ACC112 (cell line): ENCODE measurements around the gene RBM47.
A peak's percentile ranks its signal among the peaks of the same experiment; 100 is the strongest.

Experiments
- H2AFZ ChIP-seq: fragments of 200-600 bp; sonication (generic); one replicate; pipeline ENCODE4 v1.6.0; 2017; ENCODE audit warnings: antibody characterized with exemption, low read length; ENCODE audit not compliant: unreplicated experiment
- H3K27ac ChIP-seq: fragments of 200-600 bp; sonication (generic); 2 replicates; pipeline ENCODE4 v1.5.1; 2014; ENCODE audit warnings: low read depth, mild to moderate bottlenecking, antibody characterized with exemption, low read length, moderate library complexity
- H3K27me3 ChIP-seq: fragments of 200-600 bp; sonication (generic); 2 replicates; pipeline ENCODE4 v1.6.1; 2014; ENCODE audit warnings: mild to moderate bottlenecking, antibody characterized with exemption, low read length, moderate library complexity, mixed read lengths; ENCODE audit not compliant: insufficient read depth
- H3K36me3 ChIP-seq: fragments of 200-600 bp; sonication (generic); 2 replicates; pipeline ENCODE4 v1.6.1; 2016; ENCODE audit warnings: mild to moderate bottlenecking, antibody characterized with exemption, low read length, moderate library complexity, mixed read lengths; ENCODE audit not compliant: insufficient read depth
- H3K4me1 ChIP-seq: fragments of 200-600 bp; sonication (generic); one replicate; pipeline ENCODE4 v1.6.1; 2016; ENCODE audit warnings: low read length, mixed read lengths; ENCODE audit not compliant: insufficient read depth, unreplicated experiment, control insufficient read depth
- H3K4me3 ChIP-seq: fragments of 200-600 bp; sonication (generic); 2 replicates; pipeline ENCODE4 v1.5.1; 2014; ENCODE audit warnings: mild to moderate bottlenecking, low read depth, low read length
- H3K79me2 ChIP-seq: fragments of 200-600 bp; sonication (generic); one replicate; pipeline ENCODE4 v1.6.0; 2016; ENCODE audit warnings: low read length; ENCODE audit not compliant: control insufficient read depth, unreplicated experiment, insufficient read depth

RBM47 gene

GRCh38 chr4:40586729-40587128, 42.9 kb downstream of the RBM47 start:
- peaks cover 19% of the 10 kb centered on the region for H3K4me1 ChIP-seq
- H2AFZ ChIP-seq, result no peak overlapping the region
- no peaks in the 10 kb centered on the region for H3K27me3 ChIP-seq
- no peaks in the 10 kb centered on the region for H3K36me3 ChIP-seq
- no peak overlapping the region for H3K4me3 ChIP-seq
- H3K79me2 ChIP-seq, result no peaks in the 10 kb centered on the region
- no peak overlapping the region for H3K27ac ChIP-seq

DNA sequence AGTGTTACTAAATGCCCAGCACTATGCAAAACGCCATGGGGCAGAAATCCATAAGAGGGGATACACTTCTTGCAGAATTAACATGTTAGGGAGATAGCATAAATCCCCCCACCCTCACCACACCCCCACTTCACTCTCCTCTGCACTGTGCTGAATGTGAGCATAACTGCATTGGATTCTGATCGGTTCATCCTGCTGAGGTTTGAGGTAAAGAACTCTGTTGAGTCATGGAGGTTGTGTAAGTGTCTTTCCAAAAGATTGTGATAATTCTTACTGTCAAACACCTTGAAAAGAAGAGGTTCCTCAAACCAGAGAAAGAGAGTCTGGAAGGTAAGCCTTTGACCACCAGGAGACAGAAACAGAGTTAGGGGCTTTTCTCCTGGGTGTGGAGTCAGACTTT, 43.6 kb downstream of the RBM47 start:
- Histone ChIP-seq H3K27me3 (no peaks in the 10 kb centered on the region), H2AFZ (no peak overlapping the region), H3K36me3 (no peaks in the 10 kb centered on the region), H3K4me3 (no peak overlapping the region), H3K27ac (no peak overlapping the region), H3K4me1 (peaks cover 19% of the 10 kb centered on the region), H3K79me2 (no peaks in the 10 kb centered on the region)

- peaks cover 19% of the 10 kb centered on the region for H3K4me1 ChIP-seq
- no peak overlapping the region for H2AFZ ChIP-seq
- no peaks in the 10 kb centered on the region for H3K36me3 ChIP-seq
- no peaks in the 10 kb centered on the region for H3K79me2 ChIP-seq
- no peak overlapping the region for H3K27ac ChIP-seq
- no peaks in the 10 kb centered on the region for H3K27me3 ChIP-seq
- no peak overlapping the region for H3K4me3 ChIP-seq
These were observed 44.4 kb downstream of the RBM47 start for GRCh38 chr4:40585201-40585799.

DNA sequence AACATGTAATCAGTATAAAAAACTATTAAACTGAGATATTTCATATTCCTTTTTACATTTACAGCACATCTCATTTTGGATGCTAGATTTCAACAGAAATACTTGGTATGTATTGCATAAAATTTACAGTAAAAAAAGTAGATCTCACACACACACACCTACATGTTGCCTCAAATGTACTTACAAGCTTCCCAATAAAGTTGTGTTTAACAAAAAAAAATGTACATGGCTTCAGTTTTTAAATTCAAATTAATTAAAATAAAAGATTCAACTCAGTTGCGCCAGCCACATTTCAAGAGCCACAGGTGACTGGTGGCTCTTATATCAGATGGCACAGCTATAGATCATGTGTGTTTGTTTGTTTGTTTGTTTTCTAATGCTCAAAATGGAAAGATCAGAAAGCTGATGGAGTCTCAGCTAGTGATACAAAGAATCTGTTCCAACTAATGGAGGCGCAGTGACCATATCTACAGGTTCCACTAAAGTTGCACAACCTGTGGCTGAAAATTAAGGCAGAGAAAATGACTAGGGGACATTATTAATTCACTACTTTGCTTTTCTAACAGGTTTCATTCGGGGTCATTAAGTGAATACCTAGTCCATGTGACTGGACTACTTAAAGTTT, 45.0 kb downstream of the RBM47 start:
- Histone ChIP-seq H3K4me1 (peaks cover 19% of the 10 kb centered on the region), H3K4me3 (no peak overlapping the region), H3K36me3 (no peaks in the 10 kb centered on the region), H3K79me2 (no peaks in the 10 kb centered on the region), H3K27ac (no peak overlapping the region), H2AFZ (no peak overlapping the region), H3K27me3 (no peaks in the 10 kb centered on the region)

GRCh38 chr4:40583850-40584439, 45.7 kb downstream of the RBM47 start:
- Histone ChIP-seq H2AFZ (no peak overlapping the region), H3K4me1 (peaks cover 19% of the 10 kb centered on the region), H3K27me3 (no peaks in the 10 kb centered on the region), H3K79me2 (no peaks in the 10 kb centered on the region), H3K27ac (no peak overlapping the region), H3K4me3 (no peak overlapping the region), H3K36me3 (no peaks in the 10 kb centered on the region)

- no peak overlapping the region for H3K27ac ChIP-seq
- no peaks in the 10 kb centered on the region for H3K79me2 ChIP-seq
- no peaks in the 10 kb centered on the region for H3K36me3 ChIP-seq
These were observed 47.3 kb downstream of the RBM47 start for GRCh38 chr4:40582413-40582812.

DNA sequence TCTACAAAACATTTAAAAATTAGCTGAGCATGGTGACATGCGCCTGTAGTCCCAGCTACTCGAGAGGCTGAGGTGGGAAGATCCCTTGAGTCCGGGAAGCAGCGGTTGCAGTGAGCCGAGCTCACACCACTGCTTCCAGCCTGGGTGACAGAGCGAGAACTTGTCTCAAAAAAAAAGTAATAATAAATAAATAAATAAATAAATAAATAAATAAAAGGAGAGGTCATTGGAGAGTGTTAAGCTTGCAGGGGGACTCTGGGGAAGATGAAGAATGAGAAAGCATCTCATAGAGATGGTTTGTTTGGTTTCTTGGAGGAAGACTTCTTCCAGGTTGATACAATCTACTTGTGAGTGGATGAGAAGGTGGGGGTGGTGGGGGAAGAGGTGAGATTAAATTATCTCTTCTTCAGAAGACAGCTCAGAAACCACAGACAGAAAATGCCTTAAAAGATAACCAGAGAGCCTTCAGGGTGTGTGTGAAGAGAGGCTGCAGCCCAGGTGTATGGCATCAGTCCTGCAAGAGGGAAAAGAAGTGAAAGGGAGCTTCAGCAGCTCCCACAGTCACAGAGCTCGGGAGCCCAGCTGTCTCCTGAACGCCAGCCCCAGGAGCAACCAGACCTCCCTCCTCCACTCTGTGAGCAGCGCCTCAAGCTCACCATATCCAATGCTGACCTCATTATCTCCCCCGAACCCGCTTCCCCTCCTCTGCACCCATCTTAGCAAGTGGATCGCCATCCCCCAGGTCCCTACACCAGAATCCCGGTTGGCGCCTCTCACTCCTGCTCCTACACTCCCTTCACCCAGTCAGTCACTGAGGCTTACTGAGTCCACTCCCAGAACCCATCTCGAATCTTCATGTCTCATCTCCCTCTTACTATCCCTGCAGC, 48.2 kb downstream of the RBM47 start:
- no peaks in the 10 kb centered on the region for H3K27me3 ChIP-seq
- no peaks in the 10 kb centered on the region for H3K36me3 ChIP-seq
- no peaks in the 10 kb centered on the region for H3K79me2 ChIP-seq
- H3K4me3 ChIP-seq, result no peak overlapping the region
- no peak overlapping the region for H2AFZ ChIP-seq
- no peak overlapping the region for H3K27ac ChIP-seq
- H3K4me1 ChIP-seq, result peaks cover 15% of the 10 kb centered on the region

More at GRCh38 chr4:40582413-40582812, 47.3 kb downstream of the RBM47 start:
- Histone ChIP-seq H3K27me3 (no peaks in the 10 kb centered on the region), H2AFZ (no peak overlapping the region), H3K4me1 (peaks cover 15% of the 10 kb centered on the region), H3K4me3 (no peak overlapping the region)

- no peaks in the 10 kb centered on the region for H3K79me2 ChIP-seq
- no peak overlapping the region for H2AFZ ChIP-seq
These were observed 49.7 kb downstream of the RBM47 start for GRCh38 chr4:40579983-40580382.

GRCh38 chr4:40577588-40578253, 51.9 kb downstream of the RBM47 start:
- peak overlapping the region; percentile 0 for H2AFZ ChIP-seq
- peak overlapping the region; percentile 59 for H3K27ac ChIP-seq
- H3K4me1 ChIP-seq, result peaks cover 15% of the 10 kb centered on the region
- H3K4me3 ChIP-seq, result no peak overlapping the region; the same call in 1 of the 2 replicates
- no peaks in the 10 kb centered on the region for H3K27me3 ChIP-seq
- H3K79me2 ChIP-seq, result no peaks in the 10 kb centered on the region
- H3K36me3 ChIP-seq, result no peaks in the 10 kb centered on the region

More at GRCh38 chr4:40579983-40580382, 49.7 kb downstream of the RBM47 start:
- H3K36me3 ChIP-seq, result no peaks in the 10 kb centered on the region
- peaks cover 15% of the 10 kb centered on the region for H3K4me1 ChIP-seq
- H3K4me3 ChIP-seq, result no peak overlapping the region
- H3K27me3 ChIP-seq, result no peaks in the 10 kb centered on the region
- 0 out of 2 replicates have a peak overlapping the region, but pooled peaks have one; percentile 20 for H3K27ac ChIP-seq
